ENCODE measurements around the gene SLC23A1.
"Not testable (repeated sequence)": the region's sequence is repeated elsewhere in the genome, so short reads cannot be mapped to it uniquely, and the experiment has no call there.

SLC23A1 gene

GRCh38 chr5:139363937-139364336, 19.2 kb downstream of the SLC23A1 start:
- no peak for DNase-seq

GRCh38 chr5:139361835-139362429, 21.2 kb downstream of the SLC23A1 start:
- no peak for DNase-seq

GRCh38 chr5:139360384-139360783, 22.7 kb downstream of the SLC23A1 start:
- DNase-seq = no peak

- no peak for DNase-seq
These were observed 25.0 kb downstream of the SLC23A1 start for GRCh38 chr5:139358064-139358463.

GRCh38 chr5:139355900-139356299, 27.2 kb downstream of the SLC23A1 start:
- not testable (repeated sequence) for DNase-seq

GRCh38 chr5:139354186-139354585, 28.9 kb downstream of the SLC23A1 start:
- DNase-seq = no peak

GRCh38 chr5:139347863-139348262, 35.2 kb downstream of the SLC23A1 start:
- not testable (repeated sequence) for DNase-seq

- not testable (repeated sequence) for DNase-seq
These were observed 37.7 kb downstream of the SLC23A1 start for GRCh38 chr5:139345442-139345841.

- DNase-seq = no peak
These were observed 38.9 kb downstream of the SLC23A1 start for GRCh38 chr5:139344177-139344576.

GRCh38 chr5:139343476-139343875, 39.6 kb downstream of the SLC23A1 start:
- DNase-seq = no peak

GRCh38 chr5:139342423-139342723, 40.7 kb downstream of the SLC23A1 start:
- no peak for DNase-seq

- DNase-seq = peak; percentile 98
These were observed 41.2 kb downstream of the SLC23A1 start, which contains the start of gene PAIP2 for GRCh38 chr5:139341689-139342422. Gene PAIP2, plus strand, starts transcription at chr5:139341854. Its CDS starts 21,931 bp downstream, at chr5:139363785.

- no peak for DNase-seq
These were observed 41.9 kb downstream of the SLC23A1 start for GRCh38 chr5:139341187-139341688.

GRCh38 chr5:139340051-139340450, 43.0 kb downstream of the SLC23A1 start:
- DNase-seq = no peak

- DNase-seq = no peak
These were observed 47.3 kb downstream of the SLC23A1 start for GRCh38 chr5:139335811-139336210.

All from SHP77 treated with DMSO at 0.1 percent for 48 hours (cell line).